Endothelial cell of umbilical vein (primary cell): ENCODE data around the gene PI4KB. TPM values are rescaled to one million over a fixed set of nuclear protein-coding genes. Genes with fewer than 3 reads are reported as not detected.

Experiments used
- BruUV-seq: library from RNA; stranded (reverse); fragments of 400-500 nt; replicated peaks from 2 replicates; lab custom pipeline; 2021; lab: Mats Ljungman, UMichigan
- CTCF ChIA-PET: fragments of 300-600, 350-600 bp; sonication (Branson Sonifier 250); formaldehyde crosslinking; loops from one replicate; lab custom pipeline; 2021; ENCODE audit warnings: antibody characterized with exemption, inconsistent platforms; lab: Charles Lee
- POLR2A ChIA-PET: fragments of 300-600, 350-600 bp; sonication (Branson Sonifier 250); formaldehyde crosslinking; loops from one replicate; lab custom pipeline; 2021; ENCODE audit warnings: antibody characterized with exemption, inconsistent platforms; lab: Charles Lee
- DNase-seq: peaks from one replicate; pipeline ENCODE4 v3.0.0-alpha.2; 2011; ENCODE audit warnings: low read depth, low spot score
- FAIRE-seq: peaks from 2 replicates; lab custom pipeline; 2011; peaks lifted over from hg19 to GRCh38; lab: Jason Lieb, UNC
- H2AFZ ChIP-seq: 2 replicates; pipeline ENCODE4 v1.6.0; 2012; ENCODE audit warnings: low read depth, low read length, control low read depth, inconsistent platforms
- H3K27ac ChIP-seq: 2 replicates; pipeline ENCODE4 v1.5.1; 2011; ENCODE audit warnings: low read depth, mild to moderate bottlenecking, control low read depth, low read length, moderate library complexity; ENCODE audit not compliant: insufficient read depth
- H3K27me3 ChIP-seq, 2 experiments: 2 replicates each; pipeline versions ENCODE4 v1.6.0 to v1.6.1; 2011; ENCODE audit warnings: low read length in 2 of 2, mixed read lengths in 1 of 2; ENCODE audit not compliant: control insufficient read depth in 2 of 2, insufficient read depth in 2 of 2
- H3K36me3 ChIP-seq, 2 experiments: 2 replicates in 1 of 2; 3 replicates in 1 of 2; pipeline ENCODE4 v1.5.1; 2011; ENCODE audit warnings: low read length in 2 of 2, mild to moderate bottlenecking in 1 of 2, moderate library complexity in 1 of 2; ENCODE audit not compliant: control insufficient read depth in 2 of 2, insufficient read depth in 2 of 2; ENCODE audit errors: extremely low read depth in 1 of 2
- H3K4me1 ChIP-seq: 3 replicates; pipeline ENCODE4 v1.5.1; 2011; ENCODE audit warnings: mild to moderate bottlenecking, low read length; ENCODE audit not compliant: control insufficient read depth, insufficient read depth; ENCODE audit errors: extremely low read depth
- H3K4me2 ChIP-seq: 2 replicates; pipeline ENCODE4 v1.6.1; 2011; ENCODE audit warnings: low read length, control low read depth, mixed read lengths; ENCODE audit not compliant: insufficient read depth
- H3K4me3 ChIP-seq, 3 experiments: fragments of 200-600 bp in 1 of 3; sonication (generic), shearing (Covaris generic) in 1 of 3; replicated peaks in 1 of 3; 2 replicates each; pipeline ENCODE4 v1.5.1; 2011 to 2016; ENCODE audit warnings: control low read depth in 3 of 3, low read length in 3 of 3, mild to moderate bottlenecking in 2 of 3, inconsistent platforms in 1 of 3, low read depth in 1 of 3, moderate library complexity in 1 of 3; ENCODE audit not compliant: insufficient read depth in 1 of 3
- H3K79me2 ChIP-seq: 2 replicates; pipeline ENCODE4 v1.6.0; 2012; ENCODE audit warnings: low read length, inconsistent platforms; ENCODE audit not compliant: control insufficient read depth, insufficient read depth
- H3K9ac ChIP-seq: replicated peaks from 2 replicates; pipeline ENCODE3; 2011; ENCODE audit warnings: low read length, control low read depth; ENCODE audit not compliant: insufficient read depth; ENCODE audit errors: extremely low read depth
- H3K9me1 ChIP-seq: replicated peaks from 3 replicates; pipeline ENCODE4 v1.6.0; 2011; ENCODE audit warnings: mild to moderate bottlenecking, low read length; ENCODE audit not compliant: control insufficient read depth, insufficient read depth; ENCODE audit errors: extremely low read depth
- H3K9me3 ChIP-seq: replicated peaks from 2 replicates; pipeline ENCODE4 v1.5.1; 2012; ENCODE audit warnings: low read length, inconsistent platforms; ENCODE audit not compliant: control insufficient read depth, insufficient read depth
- H4K20me1 ChIP-seq: replicated peaks from 2 replicates; pipeline ENCODE3; 2011; ENCODE audit warnings: mild to moderate bottlenecking, low read length; ENCODE audit not compliant: control insufficient read depth, insufficient read depth; ENCODE audit errors: extremely low read depth
- CTCF ChIP-seq, 2 donors: IDR thresholded peaks; 1 replicate in 1 of 2; 2 replicates in 1 of 2; pipeline ENCODE4 v1.5.1; 2011; ENCODE audit warnings: low read length in 2 of 2, mild to moderate bottlenecking in 2 of 2, moderate library complexity in 2 of 2, control low read depth in 1 of 2, inconsistent platforms in 1 of 2, low read depth in 1 of 2; ENCODE audit not compliant: insufficient read depth in 1 of 2; ENCODE audit errors: extremely low read depth in 1 of 2
- EZH2 ChIP-seq: IDR thresholded peaks from 2 replicates; pipeline ENCODE4 v1.6.1; 2012; ENCODE audit warnings: borderline replicate concordance, low read depth, mild to moderate bottlenecking, moderate library complexity, low read length, inconsistent platforms; ENCODE audit not compliant: severe bottlenecking
- FOS ChIP-seq: IDR thresholded peaks from 2 replicates; pipeline ENCODE4 v1.6.1; 2011; ENCODE audit warnings: mild to moderate bottlenecking, low read length, moderate library complexity, borderline replicate concordance; ENCODE audit not compliant: insufficient read depth
- GATA2 ChIP-seq: IDR thresholded peaks from 2 replicates; pipeline ENCODE4 v1.7.0; 2011; ENCODE audit warnings: low read depth, mild to moderate bottlenecking, moderate library complexity, mixed read lengths, low read length; ENCODE audit not compliant: insufficient read length, insufficient read depth
- JUN ChIP-seq: IDR thresholded peaks from 2 replicates; pipeline ENCODE4 v1.6.1; 2011; ENCODE audit warnings: borderline replicate concordance, low read depth; ENCODE audit not compliant: insufficient read length, insufficient read depth
- MAX ChIP-seq: IDR thresholded peaks from 2 replicates; pipeline ENCODE4 v1.6.1; 2011; ENCODE audit not compliant: insufficient read depth, insufficient read length
- MYC ChIP-seq: IDR thresholded peaks from one replicate; pipeline ENCODE4 v1.6.1; 2011; ENCODE audit warnings: mild to moderate bottlenecking, low read depth, low read length
- POLR2A ChIP-seq: IDR thresholded peaks from 2 replicates; pipeline ENCODE4 v1.6.1; 2012; ENCODE audit warnings: low read depth, mild to moderate bottlenecking, control low read depth, low read length
- POLR2AphosphoS5 ChIP-seq: IDR thresholded peaks from 2 replicates; pipeline ENCODE4 v1.6.1; 2012; ENCODE audit warnings: low read depth, mild to moderate bottlenecking, control low read depth, low read length, moderate library complexity; ENCODE audit not compliant: insufficient read depth
- dilution Hi-C: fragments of 300-500 bp; cut with MboI; formaldehyde crosslinking; loops from one replicate; pipeline ENCODE4 v1.15.0; 2019; ENCODE audit warnings: low sequenced_read_pairs; ENCODE audit not compliant: extremely low pct_ligation_motif_present
- intact Hi-C: fragments of 100-400 bp; cut with micrococcal nuclease; formaldehyde crosslinking; loops from one replicate; pipeline ENCODE4 v1.10.0; 2022
- polyA plus RNA-seq, 4 experiments: library from polyadenylated mRNA; depleted of rRNA in 3 of 4; stranded (reverse) in 3 of 4; unstranded in 1 of 4; fragments of >200 nt; gene quantifications; 2 replicates each; pipeline versions ENCODE4 v1.2.1 to v1.2.3, GENCODE V29; 2011 to 2012; ENCODE audit warnings: missing spikeins in 1 of 4
- total RNA-seq: library from RNA; stranded (reverse); gene quantifications from 2 replicates; pipeline ENCODE4 v1.2.3, GENCODE V29; 2021

The PI4KB gene
- total and polyA plus RNA-seq, 2 donors (not counting 3 experiments of a cell fraction or from before 2014, with no cell fraction given): 60.9 to 67.8 TPM

- no peak for FAIRE-seq
- Histone ChIP-seq H3K79me2 (peaks cover 51% of the 10 kb centered on the region), H2AFZ (no peak overlapping the region), H3K27ac (no peak overlapping the region), H3K27me3 (no peaks in the 10 kb centered on the region), H3K4me2 (no peak overlapping the region), H3K9me1 (no peaks in the 10 kb centered on the region), H3K36me3 (peaks cover 0 to 9% of the 10 kb centered on the region in 2 experiments), H4K20me1 (no peaks in the 10 kb centered on the region), H3K4me1 (peaks cover 7% of the 10 kb centered on the region), H3K9ac (no peak overlapping the region), H3K9me3 (no peaks in the 10 kb centered on the region), H3K4me3 (no peak overlapping the region)
- CTCF ChIA-PET: interaction anchor here (1.3 kb wide), 2 partner anchors 9 to 159 kb away, joined by 3 to 5 read pairs; no protein-coding TSS in a partner anchor
- DNase-seq: no peak
- POLR2A ChIA-PET: no interaction called here
- BruUV-seq: no TSS peak
- dilution Hi-C loops (no loop called here), intact Hi-C loops (no loop called here)
- TF ChIP-seq MAX (no peak), GATA2 (no peak), JUN (no peak), POLR2A (no peak), CTCF (IDR thresholded peaks at IDR 0.05; ENCODE audit: extremely low read depth in 1 of 2, insufficient read depth in 1 of 2, low read depth in 1 of 2, low read length in 2 of 2) (no peak), MYC (no peak), FOS (no peak), EZH2 (no peak), POLR2AphosphoS5 (no peak)
Observed at GRCh38 chr1:151259351-151259750, 67.9 kb downstream of the PI4KB start.
